Amniotic stem cell (primary cell): ENCODE data around the gene SLC15A4.
"Not testable (repeated sequence)": the region's sequence is repeated elsewhere in the genome, so short reads cannot be mapped to it uniquely, and the experiment has no call there.

Source experiments
- DNase-seq: peaks from one replicate; lab custom pipeline; 2025; lab: John Stamatoyannopoulos, UW

SLC15A4 gene

DNA sequence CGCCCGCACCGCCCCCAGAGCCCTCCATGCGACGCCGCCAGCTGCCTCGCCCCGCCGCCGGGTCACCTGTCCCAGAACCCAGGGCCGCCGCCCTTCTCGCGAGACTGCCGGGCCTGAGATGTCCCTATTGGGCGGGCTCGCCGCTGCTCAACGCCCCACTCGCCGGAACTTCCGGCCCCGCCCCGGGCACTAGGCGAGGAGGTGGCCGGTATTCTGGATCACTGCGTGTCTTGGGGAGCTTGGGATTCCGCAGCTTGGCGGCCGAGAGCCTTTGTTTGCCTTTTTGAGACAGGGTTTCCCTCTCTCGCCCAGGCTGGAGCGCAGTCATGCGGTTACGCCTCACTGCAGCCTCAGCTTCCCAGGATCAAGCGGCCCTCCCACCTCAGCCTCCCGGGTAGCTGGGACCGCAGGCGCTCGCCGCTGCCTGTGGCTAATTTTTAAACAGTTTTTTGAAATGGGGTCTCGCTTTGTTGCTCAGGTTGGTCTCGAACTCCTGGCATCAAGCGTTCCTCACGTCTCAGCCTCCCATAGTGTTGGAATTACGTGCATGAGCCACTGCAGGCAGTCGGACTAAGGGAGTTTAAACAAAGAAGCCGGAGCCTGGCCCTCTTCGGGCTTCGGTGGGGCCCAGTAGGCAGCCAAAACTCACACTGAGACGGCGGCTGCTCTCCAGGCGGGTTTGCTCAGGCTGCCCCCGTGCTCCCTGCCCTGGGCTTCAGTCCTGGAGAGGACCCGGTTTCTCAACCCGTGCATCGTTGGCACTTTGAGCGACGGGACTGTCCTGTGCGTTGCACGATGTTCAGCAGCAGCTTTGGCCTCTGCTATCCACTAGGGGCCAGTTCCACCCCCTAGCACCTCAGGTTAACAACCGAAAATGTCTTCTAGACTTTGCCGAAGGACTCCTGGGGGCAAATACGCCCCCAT, at the start of gene SLC15A4:
Gene SLC15A4, minus strand, starts transcription at position 43 of the 924 bp plus-strand sequence. Its CDS starts 15 bp downstream, at position 28.
- peak; percentile 84 for DNase-seq

DNA sequence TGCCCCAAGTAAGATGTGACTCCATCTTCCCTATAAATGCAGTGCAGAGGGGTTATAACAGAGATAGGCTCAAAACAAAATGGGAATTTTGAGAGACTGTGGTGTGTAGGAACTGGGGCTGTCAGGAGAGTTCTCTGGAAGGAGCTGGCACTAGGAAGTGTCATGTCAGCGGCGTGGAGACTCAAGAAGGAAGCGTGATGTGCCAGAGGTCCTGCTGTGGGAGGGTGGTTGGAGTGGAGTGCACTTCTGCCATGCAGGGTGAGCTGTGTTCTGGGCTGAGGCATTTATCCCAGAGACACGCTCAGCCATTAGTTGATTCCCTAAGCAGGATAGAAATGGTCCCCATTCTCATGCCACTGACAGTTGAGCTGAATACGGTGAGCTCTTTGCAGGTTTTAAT, 48.5 kb upstream of the SLC15A4 start:
- DNase-seq, result no peak

DNA sequence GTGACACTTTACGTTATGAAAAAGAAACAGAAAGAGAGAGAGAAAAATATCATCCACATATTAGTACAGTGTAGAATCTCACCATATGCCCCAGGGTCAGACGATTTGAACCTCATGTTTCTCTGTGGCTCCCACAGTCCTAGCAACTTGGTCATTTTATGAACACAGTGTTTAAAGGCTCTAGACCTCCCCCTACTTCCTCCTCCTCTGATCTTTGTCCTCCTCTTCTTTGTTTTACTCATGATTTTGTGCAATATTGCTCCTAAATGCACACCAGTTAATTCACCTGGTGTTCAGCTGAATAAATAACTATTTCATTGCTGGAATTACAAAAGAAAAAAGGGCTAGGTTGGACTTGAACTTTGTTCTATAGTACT, 47.7 kb upstream of the SLC15A4 start:
- no peak for DNase-seq

DNA sequence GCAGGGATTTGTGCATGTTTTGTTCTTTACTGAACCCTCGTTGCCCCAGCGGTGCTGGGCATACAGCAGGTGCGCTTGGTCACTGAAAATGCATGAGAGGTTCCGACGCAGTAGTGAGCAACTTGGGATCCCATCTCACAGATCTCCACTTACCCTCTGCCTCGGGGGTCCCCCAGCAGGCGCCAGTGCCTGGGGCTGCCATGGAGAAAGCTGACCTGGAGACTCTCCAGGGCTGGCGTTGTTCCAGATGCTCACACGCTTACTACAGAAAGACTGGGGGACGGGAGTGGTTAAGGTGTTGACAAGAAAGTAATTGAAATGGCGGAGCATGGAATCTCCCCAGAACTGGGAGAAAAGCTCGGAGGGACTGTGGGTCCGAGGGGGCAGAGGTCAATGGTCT, 43.7 kb upstream of the SLC15A4 start:
- no peak for DNase-seq

DNA sequence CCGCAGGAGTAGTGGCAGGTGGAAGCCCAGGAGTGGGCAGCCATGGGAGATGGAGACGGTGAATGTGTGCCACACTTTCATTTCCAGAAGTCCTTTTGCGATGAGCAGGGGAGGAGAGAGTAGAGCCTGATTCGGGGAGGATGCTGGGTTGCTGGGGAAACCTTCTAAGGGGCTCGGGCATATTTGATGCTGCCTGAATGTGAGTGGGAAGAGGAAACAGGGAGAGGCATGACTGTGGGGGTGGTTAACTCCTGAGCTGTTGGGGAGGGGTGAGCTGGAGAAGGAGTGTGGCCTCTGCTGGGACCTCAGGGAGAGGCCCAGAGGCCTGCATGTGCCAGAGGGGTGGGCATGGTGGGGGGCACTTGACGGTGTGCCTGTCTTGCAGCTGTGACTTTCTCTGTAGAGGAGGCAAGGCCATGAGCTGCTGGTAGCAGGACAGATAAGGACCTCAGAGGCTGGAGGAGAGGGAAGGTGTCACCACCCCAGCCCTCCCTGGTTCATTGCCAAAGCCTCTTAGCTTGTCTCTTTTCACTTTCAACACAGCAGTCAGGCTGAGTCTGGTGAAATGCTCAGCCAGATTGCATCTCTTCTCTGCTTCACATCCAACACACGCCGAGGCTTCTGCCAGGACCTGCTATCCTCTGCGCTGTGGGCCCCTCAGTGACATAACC, 40.9 kb upstream of the SLC15A4 start:
- DNase-seq, result no peak

DNA sequence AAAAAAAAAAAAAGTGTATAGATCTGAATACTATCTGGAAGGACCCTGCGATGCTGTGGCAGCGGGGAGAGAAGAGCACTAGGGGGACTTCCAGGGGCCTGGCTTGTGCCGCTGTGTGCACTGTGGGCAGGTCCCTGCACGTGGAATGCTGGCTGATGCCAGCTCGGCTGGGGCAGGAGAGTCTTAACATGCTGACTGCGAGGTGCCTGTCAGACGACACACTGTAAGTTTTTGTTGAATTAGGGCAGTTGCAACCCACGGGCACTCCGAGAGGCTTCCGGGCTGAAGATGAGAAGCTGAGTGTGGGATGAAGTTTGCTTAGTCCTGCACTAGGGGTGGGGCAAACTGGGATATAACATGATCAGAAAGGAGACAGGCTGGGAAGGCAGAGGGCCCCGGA, 40.2 kb upstream of the SLC15A4 start:
- no peak for DNase-seq

DNA sequence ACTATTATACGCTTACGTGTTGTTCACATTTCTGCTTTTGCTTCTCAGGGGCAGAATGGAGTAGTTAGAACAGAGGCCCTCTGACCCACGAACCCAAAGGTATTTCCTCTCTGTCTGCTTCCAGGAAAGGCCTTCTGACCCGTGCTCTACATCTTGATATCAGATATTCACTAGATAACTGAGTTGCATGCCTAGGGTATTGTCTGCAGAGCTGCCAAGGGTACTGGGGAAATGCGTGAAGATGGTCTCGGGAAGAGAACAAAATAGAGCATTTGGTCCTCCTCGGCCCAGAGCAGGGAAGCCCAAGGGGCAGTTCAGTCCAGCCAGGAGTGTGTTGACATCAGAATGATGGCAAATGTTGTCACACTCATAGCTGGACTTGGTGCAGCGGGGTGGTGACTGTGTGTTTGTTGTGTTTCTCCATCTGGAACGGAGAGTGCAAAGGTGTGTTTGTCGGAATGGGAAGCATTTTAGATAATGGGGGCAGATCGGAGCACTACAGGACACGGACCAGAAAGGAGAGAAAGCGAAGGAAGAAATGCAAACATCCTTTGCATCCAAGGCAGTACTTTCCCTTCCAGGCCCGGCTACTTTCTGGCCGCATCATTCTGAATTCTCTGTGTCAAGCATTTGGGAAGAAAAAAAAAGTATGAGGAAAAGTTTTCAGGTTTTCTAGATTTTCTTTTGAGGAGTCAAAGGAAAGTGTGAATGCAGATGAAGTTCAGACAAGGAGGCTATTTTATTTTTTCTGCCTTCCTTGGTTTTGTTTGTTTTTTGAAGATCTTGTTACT, 37.7 kb upstream of the SLC15A4 start:
- no peak for DNase-seq

DNA sequence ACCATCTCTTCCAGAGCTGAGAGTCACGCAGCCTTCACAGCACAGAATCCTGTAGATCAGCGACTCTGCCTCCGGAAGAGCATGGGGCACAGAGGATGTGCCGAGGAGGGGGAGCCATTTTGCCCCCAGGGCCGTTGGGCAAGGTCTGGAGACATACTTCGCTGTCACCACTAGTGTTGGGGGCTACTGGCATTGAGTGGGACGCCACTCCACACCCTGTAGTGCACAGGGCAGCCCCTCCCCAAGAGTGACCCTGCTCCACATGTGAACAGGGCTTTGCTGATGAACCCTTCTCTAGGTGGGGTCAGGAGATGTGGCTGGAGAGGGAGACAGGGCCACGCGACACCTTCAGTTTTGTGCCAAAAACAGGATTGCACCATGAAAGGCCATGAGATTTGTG, 35.6 kb upstream of the SLC15A4 start:
- no peak for DNase-seq

DNA sequence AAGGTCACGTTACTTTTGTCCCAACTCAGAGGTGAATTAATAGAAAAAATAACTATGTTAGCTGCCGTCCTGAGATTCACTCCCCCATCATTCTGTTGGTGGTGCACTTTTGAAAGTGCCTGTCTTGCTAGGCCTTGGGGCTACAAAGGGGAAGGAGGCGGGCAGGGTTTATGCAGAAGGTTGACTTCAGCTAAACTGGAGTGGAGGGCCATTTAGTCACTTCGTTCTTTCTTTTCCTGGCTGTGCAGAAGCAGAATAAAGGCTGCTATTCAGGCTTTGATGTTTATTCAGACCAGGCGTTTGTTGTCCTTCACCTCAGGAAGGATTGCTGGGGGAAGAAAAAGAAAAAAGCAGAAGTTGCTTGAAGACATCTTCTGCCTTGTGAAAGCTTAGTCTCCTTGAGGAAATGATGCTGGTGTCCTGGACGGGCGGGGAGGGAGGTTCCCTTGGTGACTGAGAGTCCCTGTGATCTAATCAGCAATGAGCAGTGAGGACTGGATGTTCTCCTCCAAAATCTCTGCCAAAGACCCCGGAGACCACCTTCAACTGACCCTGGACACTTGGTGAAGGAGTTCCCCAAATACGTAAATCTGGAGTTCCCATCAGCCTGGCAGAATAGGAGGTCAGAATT, 33.5 kb upstream of the SLC15A4 start:
- DNase-seq, result no peak

DNA sequence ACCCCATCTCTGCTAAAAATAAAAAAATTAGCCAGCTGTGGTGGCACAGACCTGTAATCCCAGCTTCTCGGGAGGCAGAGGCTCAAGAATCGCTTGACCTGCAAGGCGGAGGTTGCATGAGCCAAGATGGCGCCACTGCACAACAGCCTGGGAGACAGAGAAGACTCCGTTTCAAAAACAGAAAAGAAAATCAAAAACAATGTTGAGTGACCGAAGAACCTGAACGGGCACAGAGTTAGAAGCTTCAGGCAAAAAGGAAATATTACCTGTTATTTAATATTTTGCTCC, 33.0 kb upstream of the SLC15A4 start:
- no peak for DNase-seq

DNA sequence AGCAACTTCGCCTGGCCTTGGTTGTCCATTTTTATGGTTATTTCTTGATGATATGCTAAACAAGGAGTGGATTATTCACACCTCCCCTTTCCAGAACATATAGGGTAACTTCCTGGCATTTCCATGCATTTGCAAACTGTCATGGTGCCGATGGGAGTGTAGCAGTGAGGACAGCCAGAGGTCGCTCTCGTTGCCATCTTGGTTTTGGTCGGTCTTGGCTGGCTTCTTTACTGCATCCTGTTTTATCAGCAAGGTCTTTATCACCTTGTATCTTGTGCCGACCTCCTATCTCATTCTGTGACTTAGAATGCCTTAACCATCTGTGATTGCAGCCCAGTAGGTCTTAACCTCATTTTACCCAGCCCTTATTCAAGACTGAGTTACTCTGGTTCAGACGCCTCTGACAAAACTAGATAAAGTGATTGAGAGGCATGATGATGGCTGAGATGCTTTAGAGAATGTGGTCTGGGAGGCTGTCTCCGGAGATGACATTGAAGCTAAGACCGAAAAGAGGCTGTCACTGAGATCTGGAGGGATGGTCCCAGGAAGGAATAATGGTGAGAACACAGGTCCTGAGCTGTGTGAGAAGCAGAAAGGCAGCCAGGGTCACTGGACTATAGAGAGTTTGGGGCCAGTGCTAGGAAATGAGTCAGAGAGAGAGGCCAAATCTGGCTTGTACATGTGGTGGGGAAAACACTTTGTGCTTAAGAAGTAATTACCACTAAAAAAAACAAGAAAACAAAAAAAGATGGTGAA, 32.5 kb upstream of the SLC15A4 start:
- DNase-seq, result no peak

DNA sequence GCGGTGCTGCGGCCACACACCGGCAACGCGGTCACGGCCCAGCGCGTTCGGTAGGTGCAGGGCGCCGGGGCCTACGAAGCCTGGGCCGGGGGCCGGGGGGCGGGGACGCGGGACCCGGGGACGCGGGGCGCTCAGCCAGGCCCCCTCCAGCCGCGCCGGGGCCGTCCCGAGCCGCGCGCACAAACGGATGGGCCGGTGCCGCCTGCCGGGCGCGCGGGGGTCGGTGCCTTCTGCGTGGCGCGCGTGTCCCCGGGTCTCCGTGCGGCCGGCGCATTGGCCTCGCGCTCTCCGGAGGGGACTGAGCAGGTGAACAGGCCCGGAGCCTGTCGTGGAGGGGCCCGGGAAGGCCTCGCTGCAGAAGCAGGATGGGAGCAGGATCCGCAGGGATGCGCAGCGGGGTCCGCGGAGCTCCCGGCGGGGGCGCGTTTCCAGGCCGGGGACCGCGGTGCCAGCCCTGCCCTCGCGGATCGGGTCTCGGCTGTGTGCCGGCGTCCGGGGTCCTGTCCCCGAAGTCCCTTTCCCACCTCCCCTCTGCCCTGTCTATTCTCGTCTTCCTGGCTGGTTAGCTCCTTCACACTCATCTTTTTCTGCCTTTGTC, 29.9 kb upstream of the SLC15A4 start:
- DNase-seq, result no peak

DNA sequence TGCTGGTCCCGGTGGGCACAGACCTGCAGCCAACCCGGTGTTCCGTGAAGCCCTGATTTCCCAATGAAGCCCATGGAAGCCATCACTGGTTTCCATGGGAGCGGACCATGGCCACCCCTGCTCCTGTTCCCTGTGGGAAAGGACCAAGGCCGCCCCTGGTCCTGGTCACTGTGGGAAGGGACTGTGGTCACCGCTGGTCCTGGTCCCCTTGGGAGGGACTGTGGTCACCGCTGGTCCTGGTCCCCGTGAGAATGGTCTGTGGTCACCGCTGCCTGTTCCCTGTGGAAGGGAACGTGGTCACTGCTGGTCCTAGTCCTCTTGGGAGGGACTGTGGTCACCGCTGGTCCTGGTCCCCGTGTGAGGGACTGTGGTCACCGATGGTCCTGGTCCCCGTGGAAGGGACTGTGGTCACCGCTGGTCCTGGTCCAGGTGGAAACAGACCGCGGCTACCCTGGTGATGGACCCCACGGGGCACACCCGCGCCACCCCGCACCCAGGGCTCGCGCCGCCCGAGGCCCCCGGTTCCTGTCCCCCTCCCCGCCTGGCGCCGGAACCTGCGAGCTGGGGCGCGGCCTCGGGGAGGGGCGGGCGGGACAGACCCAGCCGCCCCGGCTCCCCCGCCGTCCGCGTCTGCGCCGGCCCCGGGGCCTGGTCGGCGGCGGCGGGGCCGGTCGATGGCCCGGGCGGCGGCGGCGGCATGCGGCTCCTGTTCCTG, 29.3 kb upstream of the SLC15A4 start, which contains the start of gene GLT1D1:
Gene GLT1D1, plus strand, starts transcription at position 594 of the 715 bp plus-strand sequence. Its CDS starts 104 bp downstream, at position 698.
- DNase-seq, result no peak

DNA sequence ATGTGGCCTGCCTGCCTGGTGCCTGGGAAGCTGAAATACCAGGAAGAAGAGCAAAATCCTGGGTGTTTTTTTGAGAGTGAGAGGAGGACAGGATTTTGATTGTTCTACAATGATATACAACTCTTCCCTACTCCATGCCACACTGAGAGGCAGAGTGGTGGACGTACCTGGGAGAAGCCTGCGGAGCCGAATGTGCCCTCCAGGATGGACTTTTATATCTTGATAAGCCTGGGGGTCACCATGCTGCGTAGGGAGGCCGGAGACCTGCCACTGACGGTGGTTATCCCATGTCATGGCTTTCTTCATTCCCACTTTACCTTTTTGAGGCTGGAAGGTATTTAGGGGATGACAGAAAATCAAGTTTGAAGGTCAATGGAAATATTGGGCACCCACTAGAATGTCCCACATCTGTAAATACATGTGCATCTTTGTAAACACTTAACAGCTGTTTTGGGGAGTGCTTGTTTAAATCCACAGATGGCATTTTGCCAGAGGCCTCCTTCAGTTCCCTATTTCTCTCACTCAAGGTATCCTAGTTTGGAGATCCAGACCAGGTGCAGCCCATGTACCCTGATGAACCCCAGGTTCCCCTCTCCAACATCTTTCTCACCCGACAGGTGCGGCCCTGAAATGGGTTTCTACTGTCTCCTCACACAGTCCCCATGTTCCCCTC, 28.4 kb upstream of the SLC15A4 start:
- no peak for DNase-seq

DNA sequence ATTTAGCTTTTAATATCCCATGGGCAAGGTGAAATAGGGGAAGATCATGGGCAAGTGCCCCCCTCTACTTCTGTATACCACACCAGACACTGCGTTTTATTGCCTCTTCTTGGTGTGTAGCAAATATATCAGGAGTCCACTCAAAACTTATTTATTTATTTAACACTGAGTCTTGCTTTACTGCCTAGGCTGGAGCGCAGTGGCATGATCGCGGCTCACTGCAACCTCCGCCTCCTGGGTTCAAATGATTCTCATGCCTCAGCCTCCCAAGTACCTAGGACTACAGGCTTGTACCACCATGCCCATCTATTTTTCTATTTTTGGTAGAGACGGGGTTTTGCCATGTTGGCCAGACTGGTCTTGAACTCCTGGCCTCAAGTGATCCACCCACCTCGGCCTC, 27.7 kb upstream of the SLC15A4 start:
- DNase-seq, result not testable (repeated sequence)

DNA sequence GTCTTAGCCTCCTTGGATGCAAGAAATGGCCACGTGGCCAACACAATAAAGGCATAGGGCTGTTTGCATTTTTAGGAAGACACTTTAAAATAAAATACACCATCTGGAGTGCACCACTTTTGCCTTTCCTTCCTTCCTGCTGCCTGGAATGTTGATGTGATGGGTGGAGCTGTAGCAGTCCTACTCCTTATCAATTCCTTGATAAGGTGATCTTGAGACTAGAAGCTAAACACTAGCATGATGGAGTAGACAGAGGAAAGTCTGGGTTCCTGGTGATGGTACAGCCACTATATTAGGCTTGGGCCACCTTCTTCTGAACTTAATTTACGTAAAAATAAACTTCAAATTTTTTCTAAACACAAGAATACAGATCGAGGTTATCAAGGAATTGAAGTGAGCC, 26.6 kb upstream of the SLC15A4 start:
- DNase-seq, result no peak

DNA sequence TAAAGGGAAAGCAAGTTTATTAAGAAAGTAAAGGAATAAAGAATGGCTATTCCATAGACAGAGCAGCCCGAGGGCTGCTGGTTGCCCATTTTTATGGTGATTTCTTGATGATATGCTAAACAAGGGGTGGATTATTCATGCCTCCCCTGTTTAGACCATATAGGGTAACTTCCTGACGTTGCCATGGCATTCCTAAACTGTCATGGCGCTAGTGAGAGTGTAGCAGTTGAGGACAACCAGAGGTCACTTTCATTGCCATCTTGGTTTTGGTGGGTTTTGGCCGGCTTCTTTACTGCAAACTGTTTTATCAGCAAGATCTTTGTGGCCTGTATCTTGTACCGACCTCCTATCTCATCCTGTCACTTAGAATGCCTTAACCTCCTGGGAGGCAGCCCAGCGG, 26.0 kb upstream of the SLC15A4 start:
- DNase-seq, result not testable (repeated sequence)

DNA sequence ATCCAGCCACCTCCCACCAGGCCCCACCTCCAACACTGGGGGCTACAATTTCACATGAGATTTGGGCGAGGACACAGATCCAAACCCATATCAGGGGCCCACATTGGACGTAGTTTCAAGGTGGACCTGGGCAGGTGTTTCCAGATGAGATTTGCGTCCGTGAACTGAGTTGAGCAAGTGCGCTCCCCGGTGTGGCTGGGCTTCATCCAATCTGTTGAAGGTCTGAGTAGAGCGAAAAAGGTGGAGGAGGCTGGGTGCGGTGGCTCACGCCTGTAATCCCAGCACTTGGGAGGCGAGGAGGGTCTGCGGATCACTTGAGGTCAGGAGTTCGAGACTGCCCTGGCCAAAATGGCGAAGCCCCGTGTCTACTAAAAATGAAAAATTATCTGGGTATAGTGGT, 24.6 kb upstream of the SLC15A4 start:
- no peak for DNase-seq

DNA sequence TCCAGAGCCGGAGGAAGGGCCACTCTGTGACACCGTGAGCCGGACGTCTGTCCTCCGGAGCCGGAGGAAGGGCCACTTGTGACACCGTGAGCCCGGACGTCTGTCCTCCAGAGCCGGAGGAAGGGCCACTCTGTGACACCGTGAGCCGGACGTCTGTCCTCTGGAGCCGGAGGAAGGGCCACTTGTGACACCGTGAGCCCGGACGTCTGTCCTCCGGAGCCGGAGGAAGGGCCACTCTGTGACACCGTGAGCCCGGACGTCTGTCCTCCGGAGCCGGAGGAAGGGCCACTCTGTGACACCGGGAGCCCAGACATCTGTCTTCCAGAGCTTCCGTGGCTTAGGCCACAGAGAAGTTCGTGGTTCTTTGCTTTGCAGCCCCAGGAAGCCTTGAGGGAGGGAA, 22.9 kb upstream of the SLC15A4 start:
- DNase-seq, result not testable (repeated sequence)
